GM19438 (cell line): Measurements from ENCODE around the gene HOXC13.

Source experiments
- ATAC-seq: cut with Tn5 transposase; IDR thresholded peaks from one replicate; pipeline ENCODE4 v1.9.1; 2021; ENCODE audit warnings: low read depth; ENCODE audit not compliant: unreplicated experiment

HOXC13 gene

GRCh38 chr12:53969588-53970259 is 31.1 kb downstream of the HOXC13 start:
- no peak for ATAC-seq

GRCh38 chr12:53970451-53970850 is 31.8 kb downstream of the HOXC13 start:
- no peak for ATAC-seq

DNA sequence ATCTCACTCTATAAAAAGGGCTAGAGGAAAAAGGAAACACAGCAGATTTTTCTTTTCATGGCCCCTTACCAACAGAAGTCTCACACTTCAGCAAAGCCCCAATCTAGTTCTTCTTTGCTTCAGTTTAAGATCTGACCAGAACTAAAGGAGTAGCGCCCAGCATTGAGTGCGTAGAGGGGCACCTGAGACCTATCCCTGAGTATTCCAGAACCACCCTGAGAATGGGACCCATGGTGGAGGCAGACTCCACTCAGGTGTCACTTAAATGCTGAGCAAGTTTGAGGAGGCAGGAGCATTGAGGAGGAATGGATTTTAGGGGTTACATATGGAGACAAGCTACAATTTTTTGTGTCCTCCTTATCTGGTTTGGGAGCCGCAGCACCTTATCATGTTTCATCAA is 32.5 kb downstream of the HOXC13 start:
- no peak for ATAC-seq

- ATAC-seq: no peak
Measured at GRCh38 chr12:53971686-53972085, 33.1 kb downstream of the HOXC13 start.

- ATAC-seq: no peak
Measured at GRCh38 chr12:53972152-53972702, 33.6 kb downstream of the HOXC13 start.

GRCh38 chr12:53972722-53973235 is 34.1 kb downstream of the HOXC13 start, which contains the start of gene HOXC11:
TSS of gene HOXC11 (plus strand) at chr12:53973126. CDS start at chr12:53973242, 116 bp downstream.
- no peak for ATAC-seq

- no peak for ATAC-seq
Measured at GRCh38 chr12:53973236-53974042, 34.8 kb downstream of the HOXC13 start.

DNA sequence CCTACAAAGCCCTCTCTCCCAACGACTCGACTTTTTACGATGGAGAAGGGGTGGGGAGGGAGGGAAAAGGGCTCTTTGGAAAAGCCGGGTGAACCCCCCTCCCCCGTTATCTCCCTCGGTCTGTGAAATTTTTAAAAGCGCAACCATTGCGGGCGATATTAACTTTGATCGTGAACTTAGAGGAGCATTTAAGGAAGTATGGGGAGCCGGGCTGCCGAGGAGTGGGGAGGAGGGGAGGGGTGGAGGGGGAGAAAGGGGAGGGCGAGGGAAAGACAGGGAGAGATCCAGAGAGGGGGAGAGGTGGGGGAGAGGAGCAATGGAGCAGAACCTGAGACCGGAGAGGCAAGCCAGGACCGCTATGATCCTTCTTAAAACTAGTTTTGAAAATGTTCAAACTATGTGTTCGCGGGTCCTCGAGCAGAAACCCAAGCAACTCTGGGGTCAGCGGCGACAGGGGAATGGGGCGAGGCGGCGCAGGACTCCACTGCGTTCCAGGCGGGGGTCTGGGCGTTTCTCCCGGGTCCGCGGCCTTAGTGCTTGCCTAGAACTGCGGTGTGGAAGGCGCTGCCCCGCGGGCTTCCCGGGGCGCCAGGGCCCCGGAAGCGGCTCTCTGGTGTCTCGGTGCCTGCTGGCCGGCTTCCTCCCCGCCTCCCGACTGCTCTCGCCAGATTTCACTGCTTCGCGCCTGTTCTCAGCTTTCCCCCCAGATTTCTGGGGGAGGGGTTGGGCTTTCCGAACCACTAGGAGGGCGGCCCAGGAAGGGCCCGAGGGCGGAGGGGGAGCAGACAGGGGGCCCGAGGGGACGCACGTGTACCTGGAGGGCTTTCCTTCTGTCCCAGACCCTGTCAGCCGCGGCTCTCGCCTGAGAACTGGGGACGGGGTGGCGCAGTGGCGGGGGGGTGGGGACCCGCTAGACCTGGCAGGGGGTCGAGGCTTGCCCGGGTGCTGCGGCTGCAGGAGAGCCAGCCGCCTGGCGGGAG is 35.7 kb downstream of the HOXC13 start, which contains the start of gene HOTAIR:
Gene HOTAIR (minus strand): TSS at position 871 of the 980 bp plus-strand sequence.
- no peak for ATAC-seq

DNA sequence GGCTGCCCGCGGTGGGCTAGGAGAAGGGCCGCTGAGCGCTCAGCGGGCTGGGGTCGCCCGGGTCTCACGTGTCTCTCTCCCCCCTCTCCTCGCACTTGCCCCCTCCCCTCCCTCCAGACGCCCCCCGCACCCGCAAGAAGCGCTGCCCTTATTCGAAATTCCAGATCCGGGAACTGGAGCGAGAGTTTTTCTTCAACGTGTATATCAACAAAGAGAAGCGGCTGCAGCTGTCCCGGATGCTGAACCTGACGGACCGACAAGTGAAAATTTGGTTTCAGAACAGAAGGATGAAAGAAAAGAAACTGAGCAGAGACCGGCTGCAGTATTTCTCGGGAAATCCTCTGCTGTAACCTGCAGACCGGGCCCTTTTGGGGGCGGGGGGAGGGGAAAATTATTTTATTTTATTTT is 36.4 kb downstream of the HOXC13 start:
- ATAC-seq: no peak

DNA sequence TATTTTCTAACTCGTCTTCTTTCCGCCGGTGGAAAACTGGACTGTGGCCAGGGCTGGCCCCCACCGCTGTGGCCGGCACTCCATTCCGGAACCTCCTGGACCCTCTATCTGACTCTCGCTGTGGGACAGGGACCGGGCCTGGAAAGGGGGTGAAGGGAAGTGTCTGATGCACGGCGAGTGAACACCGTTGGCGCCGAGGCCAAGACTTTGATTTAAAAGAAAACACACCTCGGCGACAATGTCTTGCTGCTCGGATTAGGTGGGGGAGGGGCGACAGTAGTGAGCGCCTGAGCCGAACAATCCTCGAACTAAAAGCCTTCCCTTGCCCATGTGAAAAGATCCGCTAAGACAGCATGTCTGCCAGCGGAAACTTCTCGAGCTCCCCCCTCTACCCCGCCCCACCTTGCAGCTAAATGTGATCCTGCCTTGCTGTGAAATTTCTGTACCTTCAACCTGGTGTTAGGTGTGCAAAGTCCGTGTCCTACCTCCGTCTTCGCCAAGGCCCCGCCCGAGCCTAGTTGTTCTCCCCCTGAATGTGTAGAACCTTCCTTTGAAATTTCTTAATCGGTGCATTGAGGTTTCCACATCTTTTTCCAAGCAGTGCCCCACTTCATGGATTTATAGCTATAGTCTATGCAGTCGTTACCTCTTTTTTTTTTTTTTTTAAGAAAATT is 37.0 kb downstream of the HOXC13 start:
- ATAC-seq: no peak

DNA sequence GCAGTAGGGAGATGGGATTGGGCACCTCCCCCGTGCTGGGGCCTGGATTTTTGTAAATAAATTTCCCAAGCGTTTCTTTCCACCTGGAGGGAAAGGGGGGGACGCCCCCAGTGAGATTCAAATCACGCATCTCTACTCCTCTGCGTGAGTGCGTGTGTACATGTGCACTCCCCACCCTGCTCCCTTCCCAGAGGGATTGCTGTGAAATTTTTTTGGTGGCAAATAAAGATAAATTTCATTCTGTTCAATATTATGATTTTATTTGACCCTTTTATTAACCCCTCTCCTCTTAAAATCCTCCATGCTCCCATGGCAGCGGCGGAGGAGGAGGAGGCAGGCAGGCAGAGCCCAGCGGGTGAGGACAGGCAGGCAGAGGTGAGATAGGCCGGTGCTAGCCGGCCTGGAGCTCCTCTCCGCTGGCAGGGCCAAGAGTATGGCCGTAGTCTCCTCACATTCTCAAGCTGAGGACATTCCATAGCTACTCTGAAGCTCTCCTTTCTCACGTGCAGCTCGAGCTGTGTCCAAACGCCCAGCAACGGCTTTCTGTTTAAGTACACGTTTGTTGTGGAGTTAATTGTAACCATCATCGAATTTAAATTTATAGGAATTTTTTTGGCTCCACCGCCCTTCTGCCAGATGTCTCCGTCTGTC is 37.7 kb downstream of the HOXC13 start:
- ATAC-seq: no peak

DNA sequence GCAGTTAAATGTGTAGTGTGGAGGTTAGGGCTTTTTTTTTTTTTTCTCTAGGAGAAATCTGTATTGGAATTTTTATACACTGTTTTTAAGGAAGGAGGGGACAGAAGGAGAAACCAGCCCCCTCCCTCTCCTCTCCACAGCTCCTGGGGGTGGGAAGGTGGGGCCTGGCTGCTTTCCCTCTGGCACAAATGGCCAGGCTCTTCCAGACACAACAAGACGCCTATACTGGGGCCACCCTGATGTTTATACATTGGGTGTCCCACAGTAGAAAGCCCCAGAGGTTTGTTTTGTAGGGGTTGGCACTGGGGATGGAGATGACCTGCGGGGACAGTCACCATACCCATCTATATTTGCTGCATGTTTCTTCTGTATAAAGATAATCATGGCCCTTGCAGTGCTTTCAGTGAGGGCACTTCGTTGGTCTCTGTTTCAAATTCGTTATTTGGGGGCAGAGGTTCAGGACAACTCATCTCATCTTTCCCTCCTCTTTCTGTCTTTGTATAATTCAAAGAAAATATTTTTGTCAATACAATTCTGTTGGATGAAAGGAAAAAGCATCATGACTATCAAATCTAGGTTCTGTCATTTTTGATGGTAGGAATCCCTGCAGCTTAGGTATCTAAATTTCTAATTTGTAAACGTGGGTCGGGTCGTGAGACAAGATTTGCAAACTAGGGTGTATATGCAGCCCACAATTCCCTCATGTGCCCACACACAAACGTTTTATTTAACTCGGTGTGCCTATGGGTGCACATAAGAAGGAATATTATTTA is 38.4 kb downstream of the HOXC13 start:
- no peak for ATAC-seq

DNA sequence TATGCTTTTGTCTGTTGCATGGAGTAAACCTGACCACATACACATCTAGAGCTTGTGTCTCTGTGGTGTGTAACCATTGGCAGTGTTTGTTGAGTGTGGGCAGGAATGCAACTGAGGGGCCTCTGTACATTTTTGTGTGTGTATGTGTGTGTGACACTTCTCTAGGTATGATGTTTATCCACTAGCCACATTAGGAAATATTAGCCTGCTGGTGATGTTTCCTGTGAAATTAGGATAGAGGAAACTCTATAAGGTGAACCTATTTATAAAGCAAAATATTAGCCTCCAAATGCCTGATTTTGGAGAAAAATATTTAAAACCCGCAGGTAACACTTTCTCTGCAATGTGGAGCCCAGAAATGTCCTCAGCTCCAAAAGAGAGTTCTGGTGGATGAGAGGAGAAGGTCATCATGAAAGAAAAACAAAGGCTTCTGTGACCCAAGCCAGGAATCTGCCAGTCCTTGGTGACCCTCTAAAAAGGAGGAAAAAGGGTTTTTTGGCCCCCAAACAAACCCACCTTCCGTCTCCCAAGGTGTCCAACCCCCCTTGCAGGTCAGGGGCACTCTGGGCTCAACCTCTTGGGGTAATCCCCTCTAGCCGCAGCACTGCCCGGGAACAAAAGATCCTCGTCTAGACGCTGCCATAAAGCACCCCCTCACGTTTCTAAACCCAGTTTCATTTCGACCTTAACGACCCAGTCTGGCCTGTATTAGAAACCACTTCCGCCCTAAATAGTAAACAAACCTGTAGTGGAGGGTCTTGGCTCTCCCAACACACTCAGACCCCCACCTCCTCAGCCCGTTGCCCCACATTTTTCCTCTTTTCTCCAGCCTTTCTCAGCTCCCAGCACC is 39.2 kb downstream of the HOXC13 start:
- no peak for ATAC-seq

DNA sequence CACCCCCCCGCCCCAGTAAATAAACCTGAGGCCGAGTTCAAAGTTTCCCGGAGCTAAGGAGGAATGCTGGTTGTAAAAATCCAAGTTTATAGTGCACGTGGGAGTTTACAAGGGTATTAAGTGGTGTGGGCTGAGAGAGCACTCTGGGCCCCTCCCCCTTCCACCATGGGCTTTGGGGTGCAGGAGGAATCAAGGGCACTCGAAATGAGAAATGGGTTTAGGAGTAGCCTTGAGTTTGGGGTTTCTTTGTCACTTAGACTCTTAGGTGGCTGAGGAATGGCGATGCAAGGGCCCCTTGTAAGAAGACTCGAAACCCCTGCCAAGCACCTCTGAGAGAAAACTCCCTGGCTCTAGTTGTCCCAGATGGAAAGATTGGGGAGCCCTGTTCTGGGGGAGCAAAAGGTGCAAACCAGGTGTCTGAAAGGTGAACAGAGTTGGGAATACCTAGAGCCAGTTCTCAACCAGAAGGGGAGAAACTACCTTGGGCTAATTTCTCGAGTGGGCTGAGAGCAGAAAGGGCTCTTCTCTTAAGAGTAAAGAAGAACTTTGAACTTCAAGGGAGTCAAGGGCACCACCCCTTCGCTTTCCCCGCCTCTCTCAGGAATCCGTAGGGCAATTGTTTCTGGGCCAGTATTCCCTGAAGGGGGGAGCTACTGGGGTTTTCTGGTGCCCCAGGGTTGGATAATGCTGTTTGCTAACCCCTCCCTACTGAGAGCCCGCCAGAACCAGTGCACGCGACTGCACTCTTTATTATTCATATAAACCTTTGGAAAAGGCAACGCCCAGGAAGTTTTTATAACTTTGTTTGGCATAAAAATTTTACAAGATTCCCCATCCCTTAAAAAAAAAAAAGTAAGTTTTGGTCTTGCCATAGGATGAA is 40.1 kb downstream of the HOXC13 start:
- ATAC-seq: no peak

- ATAC-seq: no peak
Measured at GRCh38 chr12:53980104-53980801, 41.6 kb downstream of the HOXC13 start.
